Astrocyte (in vitro differentiated cells and primary cell): Measurements from ENCODE around the gene STRN3. TPM values are rescaled to one million over a fixed set of nuclear protein-coding genes. Genes with fewer than 3 reads are reported as not detected.

Source experiments
- DNase-seq: peaks from one replicate; pipeline ENCODE4 v3.0.0-alpha.2; 2010; ENCODE audit warnings: low read depth
- FAIRE-seq: peaks from 2 replicates; lab custom pipeline; 2011; peaks lifted over from hg19 to GRCh38; lab: Jason Lieb, UNC
- H2AFZ ChIP-seq: 2 replicates; pipeline ENCODE4 v1.6.0; 2012; ENCODE audit warnings: low read depth, low read length, inconsistent platforms
- H3K27ac ChIP-seq: 2 replicates; pipeline ENCODE4 v1.5.1; 2011; ENCODE audit warnings: low read depth, low read length, inconsistent platforms
- H3K27me3 ChIP-seq: 2 replicates; pipeline ENCODE4 v1.6.0; 2011; ENCODE audit warnings: low read length, inconsistent platforms; ENCODE audit not compliant: insufficient read depth
- H3K36me3 ChIP-seq: 2 replicates; pipeline ENCODE4 v1.5.1; 2011; ENCODE audit warnings: low read length, inconsistent platforms; ENCODE audit not compliant: insufficient read depth
- H3K4me1 ChIP-seq: 2 replicates; pipeline ENCODE4 v1.5.1; 2011; ENCODE audit warnings: low read length, inconsistent platforms; ENCODE audit not compliant: insufficient read depth
- H3K4me2 ChIP-seq: 2 replicates; pipeline ENCODE4 v1.6.0; 2012; ENCODE audit warnings: low read length, inconsistent platforms
- H3K4me3 ChIP-seq: 2 replicates; pipeline ENCODE4 v1.5.1; 2011; ENCODE audit warnings: low read depth, mild to moderate bottlenecking, low read length, inconsistent platforms; ENCODE audit not compliant: insufficient read depth
- H3K79me2 ChIP-seq: 2 replicates; pipeline ENCODE4 v1.6.0; 2012; ENCODE audit warnings: mild to moderate bottlenecking, low read length, inconsistent platforms; ENCODE audit not compliant: insufficient read depth
- H3K9ac ChIP-seq: 2 replicates; pipeline ENCODE4 v1.6.0; 2012; ENCODE audit warnings: mild to moderate bottlenecking, low read length, inconsistent platforms
- H3K9me3 ChIP-seq: 2 replicates; pipeline ENCODE4 v1.5.1; 2012; ENCODE audit warnings: low read depth, mild to moderate bottlenecking, low read length, inconsistent platforms; ENCODE audit not compliant: insufficient read depth
- H4K20me1 ChIP-seq: 2 replicates; pipeline ENCODE4 v1.6.0; 2012; ENCODE audit warnings: low read length, inconsistent platforms; ENCODE audit not compliant: insufficient read depth
- H3K27ac Mint-ChIP-seq: one replicate; pipeline ENCODE4 v1.8.0; 2021; ENCODE audit warnings: mild to moderate bottlenecking, mixed read lengths; ENCODE audit not compliant: unreplicated experiment
- H3K27me3 Mint-ChIP-seq: one replicate; pipeline ENCODE4 v1.8.0; 2021; ENCODE audit warnings: low read depth, mixed read lengths; ENCODE audit not compliant: unreplicated experiment
- H3K36me3 Mint-ChIP-seq: one replicate; pipeline ENCODE4 v1.8.0; 2021; ENCODE audit warnings: low read depth, mixed read lengths; ENCODE audit not compliant: unreplicated experiment
- H3K4me1 Mint-ChIP-seq: one replicate; pipeline ENCODE4 v1.8.0; 2021; ENCODE audit warnings: low read depth, mixed read lengths; ENCODE audit not compliant: unreplicated experiment
- H3K4me3 Mint-ChIP-seq: one replicate; pipeline ENCODE4 v1.8.0; 2021; ENCODE audit warnings: mild to moderate bottlenecking, moderate library complexity, mixed read lengths; ENCODE audit not compliant: unreplicated experiment
- H3K9me3 Mint-ChIP-seq: one replicate; pipeline ENCODE4 v1.8.0; 2021; ENCODE audit warnings: mild to moderate bottlenecking, mixed read lengths; ENCODE audit not compliant: unreplicated experiment
- CTCF ChIP-seq: IDR thresholded peaks from 2 replicates; pipeline ENCODE4 v1.5.1; 2011; ENCODE audit warnings: low read depth, mild to moderate bottlenecking, inconsistent platforms, low read length, moderate library complexity; ENCODE audit not compliant: insufficient read depth
- EZH2 ChIP-seq: IDR thresholded peaks from 2 replicates; pipeline ENCODE4 v1.6.1; 2012; ENCODE audit warnings: mild to moderate bottlenecking, low read length, inconsistent platforms; ENCODE audit not compliant: insufficient read depth
- total RNA-seq: library from RNA; stranded (reverse); gene quantifications from 2 replicates; pipeline ENCODE4 v1.2.1, GENCODE V29; 2021

The STRN3 gene
- total RNA-seq, 1 donor from 2014 or later = 48.4 TPM

GRCh38 chr14:30990770-30991169, 35.4 kb downstream of the STRN3 start:
- Histone ChIP-seq H3K4me1 (peaks cover 10% of the 10 kb centered on the region), H3K4me3 (no peak overlapping the region), H3K36me3 (no peaks in the 10 kb centered on the region), H2AFZ (no peak overlapping the region), H3K27me3 (no peaks in the 10 kb centered on the region), H4K20me1 (peaks cover 87% of the 10 kb centered on the region), H3K4me2 (no peak overlapping the region), H3K27ac (no peak overlapping the region), H3K9ac (no peak overlapping the region), H3K9me3 (no peaks in the 10 kb centered on the region), H3K79me2 (peaks cover 97% of the 10 kb centered on the region)
- Mint-ChIP-seq H3K27ac (no peak overlapping the region), H3K36me3 (peaks cover 2% of the 10 kb centered on the region), H3K27me3 (no peaks in the 10 kb centered on the region), H3K4me3 (no peak overlapping the region), H3K4me1 (peaks cover 45% of the 10 kb centered on the region), H3K9me3 (no peaks in the 10 kb centered on the region)
- TF ChIP-seq CTCF (no peak), EZH2 (no peak)
- DNase-seq (no peak), FAIRE-seq (no peak)

GRCh38 chr14:30988509-30988908, 37.7 kb downstream of the STRN3 start:
- no peak overlapping the region for H3K4me3 ChIP-seq
- no peak overlapping the region for H2AFZ ChIP-seq
- H3K27me3 ChIP-seq = no peaks in the 10 kb centered on the region
- H3K27ac ChIP-seq = no peak overlapping the region
- Mint-ChIP-seq H3K27ac (peak overlapping the region; percentile 91), H3K36me3 (peaks cover 2% of the 10 kb centered on the region), H3K4me3 (no peak overlapping the region), H3K9me3 (no peaks in the 10 kb centered on the region), H3K27me3 (no peaks in the 10 kb centered on the region), H3K4me1 (peaks cover 42% of the 10 kb centered on the region)
- H3K36me3 ChIP-seq = no peaks in the 10 kb centered on the region
- peak; percentile 54 for DNase-seq
- H3K9me3 ChIP-seq = no peaks in the 10 kb centered on the region
- peaks cover 86% of the 10 kb centered on the region for H4K20me1 ChIP-seq
- TF ChIP-seq EZH2 = no peak
- no peak for TF ChIP-seq CTCF
- no peak for FAIRE-seq
- peaks cover 97% of the 10 kb centered on the region for H3K79me2 ChIP-seq
- no peak overlapping the region for H3K9ac ChIP-seq
- H3K4me1 ChIP-seq = peaks cover 4% of the 10 kb centered on the region
- no peak overlapping the region for H3K4me2 ChIP-seq

GRCh38 chr14:30985796-30986195, 40.4 kb downstream of the STRN3 start:
- no peaks in the 10 kb centered on the region for H3K9me3 ChIP-seq
- H2AFZ ChIP-seq = no peak overlapping the region
- H3K4me2 ChIP-seq = no peak overlapping the region
- Mint-ChIP-seq H3K9me3 (no peaks in the 10 kb centered on the region), H3K27ac (no peak overlapping the region), H3K36me3 (peaks cover 2% of the 10 kb centered on the region), H3K27me3 (no peaks in the 10 kb centered on the region), H3K4me1 (peaks cover 36% of the 10 kb centered on the region), H3K4me3 (peak overlapping the region; percentile 9)
- DNase-seq = peak; percentile 58
- H3K4me3 ChIP-seq = no peak overlapping the region
- H3K27ac ChIP-seq = no peak overlapping the region
- H4K20me1 ChIP-seq = peaks cover 82% of the 10 kb centered on the region
- H3K79me2 ChIP-seq = peaks cover 97% of the 10 kb centered on the region
- H3K36me3 ChIP-seq = no peaks in the 10 kb centered on the region
- no peak overlapping the region for H3K9ac ChIP-seq
- TF ChIP-seq EZH2 = no peak
- no peak for TF ChIP-seq CTCF
- no peak for FAIRE-seq
- no peaks in the 10 kb centered on the region for H3K27me3 ChIP-seq
- peaks cover 4% of the 10 kb centered on the region for H3K4me1 ChIP-seq
